Activated naive CD8-positive, alpha-beta T cell treated with anti-CD3 and anti-CD28 coated beads, Interleukin-2, amount 10 ng/mL, durations not matched to agents 7 days and 5 days (primary cell): ENCODE measurements around the gene SOX1. TPM values are rescaled to one million over a fixed set of nuclear protein-coding genes. Genes with fewer than 3 reads are reported as not detected.
A peak's percentile ranks its signal among the peaks of the same experiment; 100 is the strongest.

ENCODE experiments used
- ATAC-seq: fragments of 150-1000 bp; cut with Tn5 transposase; one replicate; pipeline ENCODE4 v1.10.0; 2021; ENCODE audit warnings: low read depth, moderate library complexity
- POLR2A ChIA-PET: fragments of 350-600 bp; sonication (Branson Sonifier 250); formaldehyde crosslinking; loops from one replicate; lab custom pipeline; 2021; ENCODE audit warnings: antibody characterized with exemption; lab: Charles Lee
- DNase-seq: peaks from one replicate; pipeline ENCODE4 v3.0.0; 2021
- H3K27ac Mint-ChIP-seq: one replicate; pipeline ENCODE4 v1.8.0; 2022; ENCODE audit warnings: mild to moderate bottlenecking, mixed read lengths
- H3K27me3 Mint-ChIP-seq: one replicate; pipeline ENCODE4 v1.8.0; 2022; ENCODE audit warnings: mild to moderate bottlenecking, moderate library complexity, mixed read lengths
- H3K36me3 Mint-ChIP-seq: one replicate; pipeline ENCODE4 v1.8.0; 2021; ENCODE audit warnings: mild to moderate bottlenecking, mixed read lengths
- H3K4me1 Mint-ChIP-seq: one replicate; pipeline ENCODE4 v1.8.0; 2021; ENCODE audit warnings: mixed read lengths
- H3K4me3 Mint-ChIP-seq: one replicate; pipeline ENCODE4 v1.8.0; 2022; ENCODE audit warnings: mild to moderate bottlenecking, moderate library complexity, mixed read lengths
- H3K9me3 Mint-ChIP-seq: one replicate; pipeline ENCODE4 v1.8.0; 2021; ENCODE audit warnings: mixed read lengths
- total RNA-seq, 2 experiments: library from RNA; stranded (reverse); gene quantifications; one replicate each; pipeline ENCODE4 v1.2.3, GENCODE V29; 2021

The SOX1 gene
- total RNA-seq, 2 experiments from 2014 or later: not detected

GRCh38 chr13:112055036-112055914 is 11.7 kb upstream of the SOX1 start:
- POLR2A ChIA-PET: no interaction called here
- Mint-ChIP-seq H3K4me1 (peaks cover 2% of the 10 kb centered on the region), H3K27me3 (peaks cover 76% of the 10 kb centered on the region), H3K36me3 (peaks cover 5% of the 10 kb centered on the region), H3K9me3 (peaks cover 4% of the 10 kb centered on the region), H3K27ac (no peak overlapping the region), H3K4me3 (no peak overlapping the region)
- no peak for DNase-seq
- ATAC-seq: no peak

DNA sequence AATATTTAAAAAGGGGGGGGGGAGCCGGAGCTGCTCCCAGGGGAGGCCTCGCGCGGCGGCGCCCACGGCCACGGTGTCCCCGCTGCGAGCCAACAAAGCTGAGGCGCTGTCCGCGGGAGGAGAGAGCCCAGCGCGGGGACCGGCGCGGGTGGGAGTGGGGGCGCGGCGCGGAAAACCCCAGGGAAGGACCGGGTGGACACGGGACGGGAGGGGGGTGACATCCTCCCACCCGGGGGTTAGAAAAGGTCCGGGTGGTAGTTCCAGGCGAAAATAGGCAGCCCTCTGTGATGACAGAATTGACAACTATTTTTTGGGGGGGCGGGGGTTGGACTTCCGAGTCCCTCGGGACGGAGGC is 11.1 kb upstream of the SOX1 start:
- peaks cover 5% of the 10 kb centered on the region for H3K36me3 Mint-ChIP-seq
- peaks cover 4% of the 10 kb centered on the region for H3K9me3 Mint-ChIP-seq
- H3K4me1 Mint-ChIP-seq: peaks cover 2% of the 10 kb centered on the region
- no peak for DNase-seq
- peaks cover 76% of the 10 kb centered on the region for H3K27me3 Mint-ChIP-seq
- POLR2A ChIA-PET: no interaction called here
- H3K4me3 Mint-ChIP-seq: no peak overlapping the region
- no peak for ATAC-seq
- no peak overlapping the region for H3K27ac Mint-ChIP-seq

DNA sequence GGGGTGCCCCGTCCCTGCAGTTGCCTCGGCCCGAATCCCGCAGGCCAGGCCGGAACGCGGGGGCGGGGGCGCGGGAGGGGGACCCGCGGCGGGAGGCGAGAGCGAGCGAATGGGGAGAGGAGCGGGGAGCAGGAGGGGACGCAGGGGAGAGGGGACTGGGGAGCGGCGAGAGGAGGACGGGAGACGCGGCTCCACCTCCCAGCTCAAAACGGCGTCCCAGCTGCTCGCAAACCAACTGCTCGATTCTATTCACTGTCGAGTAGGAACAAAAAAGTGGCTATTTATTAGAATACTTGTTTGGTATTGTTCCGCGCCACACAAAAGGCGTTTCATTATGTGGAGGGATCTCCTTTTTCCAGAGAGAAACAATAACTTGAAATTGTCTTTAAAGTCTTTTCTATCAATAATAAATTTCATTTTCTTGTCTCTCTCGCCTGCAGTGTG is 10.6 kb upstream of the SOX1 start:
- Mint-ChIP-seq H3K4me3 (no peak overlapping the region), H3K27me3 (peaks cover 75% of the 10 kb centered on the region), H3K9me3 (peaks cover 4% of the 10 kb centered on the region), H3K36me3 (peaks cover 5% of the 10 kb centered on the region), H3K4me1 (peaks cover 2% of the 10 kb centered on the region), H3K27ac (no peak overlapping the region)
- POLR2A ChIA-PET: no interaction called here
- DNase-seq: no peak
- ATAC-seq: no peak

DNA sequence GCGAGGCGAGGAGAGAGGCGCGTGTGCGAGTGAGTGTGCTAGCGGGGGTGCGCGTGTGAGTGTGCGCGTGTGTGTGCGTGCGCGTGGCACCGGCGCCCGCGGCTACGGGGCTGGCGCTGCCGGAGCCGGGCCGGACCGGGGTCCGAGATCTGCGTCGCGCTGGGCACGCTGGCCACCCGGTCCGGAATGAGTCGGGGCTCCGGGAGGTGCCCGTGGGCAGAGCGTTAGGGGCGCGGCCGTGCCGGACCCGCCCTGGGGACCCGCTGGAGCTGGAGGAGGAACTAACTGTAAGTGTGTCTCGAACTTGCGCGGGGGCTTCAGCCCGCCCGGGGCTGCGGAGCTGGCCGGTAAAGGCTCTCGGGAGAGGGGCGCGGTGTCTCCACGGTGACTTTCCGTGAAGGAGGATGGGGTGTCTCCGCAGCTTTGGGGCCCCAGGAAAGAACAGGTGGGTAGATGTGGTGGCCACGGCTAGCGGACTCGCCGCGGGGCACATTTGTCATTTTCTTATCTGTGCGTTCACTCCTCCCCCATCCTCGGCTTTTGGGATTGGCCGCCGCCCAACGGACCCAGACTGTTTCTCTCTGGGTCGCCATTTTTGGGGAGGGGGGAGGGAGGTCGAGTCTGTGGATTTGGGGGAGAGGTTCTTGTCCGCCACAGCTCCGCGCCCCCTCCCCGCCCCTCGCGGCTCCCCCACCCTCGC is 10.1 kb upstream of the SOX1 start:
- Mint-ChIP-seq H3K4me1 (peaks cover 3% of the 10 kb centered on the region), H3K9me3 (peaks cover 5% of the 10 kb centered on the region), H3K36me3 (peaks cover 5% of the 10 kb centered on the region), H3K27ac (peak overlapping the region; percentile 42), H3K27me3 (peaks cover 74% of the 10 kb centered on the region), H3K4me3 (no peak overlapping the region)
- ATAC-seq (no peak), DNase-seq (no peak)
- POLR2A ChIA-PET: no interaction called here

DNA sequence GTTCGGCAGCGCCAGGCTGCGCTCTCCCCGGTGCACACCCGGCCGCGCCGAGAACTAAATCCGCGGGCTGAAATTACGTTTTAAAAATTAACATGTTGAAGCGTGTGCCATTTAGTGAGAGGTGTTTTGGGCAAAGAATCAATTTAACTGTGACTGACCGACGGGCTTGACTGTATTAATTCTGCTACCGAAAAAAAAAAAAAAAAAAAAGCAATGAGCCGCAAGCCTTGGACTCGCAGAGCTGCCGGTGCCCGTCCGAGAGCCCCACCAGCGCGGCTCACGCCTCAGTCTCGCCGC is 9.6 kb upstream of the SOX1 start:
- no peak for ATAC-seq
- Mint-ChIP-seq H3K27me3 (peaks cover 74% of the 10 kb centered on the region), H3K4me3 (no peak overlapping the region), H3K4me1 (peaks cover 3% of the 10 kb centered on the region), H3K9me3 (peaks cover 6% of the 10 kb centered on the region), H3K36me3 (peaks cover 5% of the 10 kb centered on the region), H3K27ac (no peak overlapping the region)
- no peak for DNase-seq
- POLR2A ChIA-PET: no interaction called here

- ATAC-seq (no peak), DNase-seq (peak; percentile 38)
- peaks cover 3% of the 10 kb centered on the region for H3K4me1 Mint-ChIP-seq
- peaks cover 6% of the 10 kb centered on the region for H3K9me3 Mint-ChIP-seq
- H3K27ac Mint-ChIP-seq: no peak overlapping the region
- H3K27me3 Mint-ChIP-seq: peaks cover 72% of the 10 kb centered on the region
- H3K36me3 Mint-ChIP-seq: peaks cover 5% of the 10 kb centered on the region
- H3K4me3 Mint-ChIP-seq: no peak overlapping the region
- POLR2A ChIA-PET: no interaction called here
Measured at GRCh38 chr13:112057736-112058518, 9.0 kb upstream of the SOX1 start.

DNA sequence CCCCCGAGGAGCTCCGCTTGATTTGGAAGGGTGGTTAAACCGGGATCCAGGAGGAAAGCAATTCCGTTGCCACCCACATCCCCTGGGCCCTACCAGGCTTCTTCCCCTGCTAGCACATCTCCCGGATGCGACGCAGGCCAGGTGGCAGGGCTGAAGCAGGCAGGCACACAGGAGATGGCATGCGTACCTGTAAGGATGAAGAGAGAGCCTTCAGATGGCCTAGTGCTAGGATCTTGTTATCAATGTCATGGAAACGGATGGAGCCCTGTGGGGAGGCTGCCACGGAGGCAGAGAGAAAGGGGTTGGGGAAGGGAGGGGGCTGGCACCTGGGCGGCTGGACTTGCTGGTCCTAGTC is 8.5 kb upstream of the SOX1 start:
- Mint-ChIP-seq H3K4me1 (peaks cover 2% of the 10 kb centered on the region), H3K27me3 (peaks cover 71% of the 10 kb centered on the region), H3K4me3 (no peak overlapping the region), H3K9me3 (peaks cover 7% of the 10 kb centered on the region), H3K27ac (no peak overlapping the region), H3K36me3 (peaks cover 3% of the 10 kb centered on the region)
- POLR2A ChIA-PET: no interaction called here
- DNase-seq (no peak), ATAC-seq (no peak)

- Mint-ChIP-seq H3K4me1 (peaks cover 2% of the 10 kb centered on the region), H3K36me3 (peaks cover 3% of the 10 kb centered on the region), H3K4me3 (no peak overlapping the region), H3K27me3 (peaks cover 74% of the 10 kb centered on the region), H3K27ac (no peak overlapping the region), H3K9me3 (peaks cover 7% of the 10 kb centered on the region)
- ATAC-seq: no peak
- no peak for DNase-seq
- POLR2A ChIA-PET: no interaction called here
Measured at GRCh38 chr13:112058941-112059340, 8.0 kb upstream of the SOX1 start.

GRCh38 chr13:112059457-112060281 is 7.3 kb upstream of the SOX1 start:
- Mint-ChIP-seq H3K27me3 (peaks cover 77% of the 10 kb centered on the region), H3K4me1 (peaks cover 2% of the 10 kb centered on the region), H3K36me3 (peaks cover 3% of the 10 kb centered on the region), H3K4me3 (no peak overlapping the region), H3K9me3 (peaks cover 7% of the 10 kb centered on the region), H3K27ac (no peak overlapping the region)
- ATAC-seq (no peak), DNase-seq (no peak)
- POLR2A ChIA-PET: no interaction called here

- peaks cover 5% of the 10 kb centered on the region for H3K9me3 Mint-ChIP-seq
- H3K4me3 Mint-ChIP-seq: no peak overlapping the region
- H3K27me3 Mint-ChIP-seq: peaks cover 76% of the 10 kb centered on the region
- H3K4me1 Mint-ChIP-seq: peaks cover 2% of the 10 kb centered on the region
- no peak overlapping the region for H3K27ac Mint-ChIP-seq
- no peak for ATAC-seq
- no peak for DNase-seq
- peaks cover 1% of the 10 kb centered on the region for H3K36me3 Mint-ChIP-seq
- POLR2A ChIA-PET: no interaction called here
Measured at GRCh38 chr13:112060282-112060830, 6.6 kb upstream of the SOX1 start.

DNA sequence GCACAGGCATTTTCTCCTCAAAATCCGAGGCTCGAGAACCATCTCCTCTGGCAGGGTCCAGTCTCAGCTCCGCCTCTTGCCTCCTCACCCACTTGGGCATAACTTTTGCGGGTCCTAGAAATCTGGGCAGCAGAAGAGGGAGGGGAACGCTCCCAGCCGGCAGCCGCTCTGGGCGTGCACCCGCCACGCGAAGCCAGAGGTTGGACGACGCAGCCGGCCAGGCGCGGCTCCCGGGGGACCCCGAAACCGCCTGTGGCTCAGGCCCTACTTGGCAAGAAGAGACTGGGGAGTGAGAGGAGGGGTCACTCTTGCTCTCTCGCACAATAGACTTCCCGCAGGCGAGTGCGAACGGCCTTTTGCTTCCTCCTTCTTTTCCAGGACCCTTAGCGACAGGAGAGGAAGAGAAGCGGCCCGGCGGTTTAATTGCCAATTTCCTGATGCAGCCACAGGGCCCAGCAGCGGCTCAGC is 6.0 kb upstream of the SOX1 start:
- POLR2A ChIA-PET: no interaction called here
- H3K27ac Mint-ChIP-seq: no peak overlapping the region
- DNase-seq: peak; percentile 33

DNA sequence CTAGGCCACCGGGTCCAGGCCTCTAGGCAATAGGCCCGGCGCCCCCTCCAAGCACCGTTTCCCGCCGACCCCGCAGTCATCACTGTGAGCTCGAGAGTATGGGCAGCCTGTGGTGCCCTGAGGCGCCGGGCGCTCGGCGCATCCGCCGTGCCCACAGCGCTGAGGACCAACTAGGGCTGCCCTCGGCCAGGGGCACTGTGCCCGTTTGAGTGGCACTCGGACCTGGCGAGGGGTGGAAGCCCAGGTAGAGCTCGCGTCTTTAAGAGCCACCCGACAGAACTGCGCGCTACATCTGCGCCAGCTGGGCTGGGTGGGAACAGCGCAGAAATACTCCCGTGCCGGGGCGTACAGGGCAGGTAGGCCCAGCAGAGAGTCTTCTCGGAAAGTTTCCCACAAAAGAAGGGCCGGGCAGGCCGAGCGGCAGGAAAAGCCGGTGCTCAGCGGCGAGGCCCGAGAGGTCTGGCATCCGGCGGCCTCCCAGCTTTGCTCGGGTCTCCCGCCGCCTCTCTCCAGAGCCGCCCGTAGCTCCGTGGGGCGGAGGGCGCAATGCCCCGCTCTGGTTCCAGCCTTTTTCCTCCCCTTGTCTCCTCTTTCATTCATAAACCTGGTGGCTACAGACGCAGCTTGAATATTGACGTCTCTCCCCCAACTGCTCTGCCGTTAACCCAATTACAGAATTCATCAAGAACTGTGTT is 5.4 kb upstream of the SOX1 start:
- Mint-ChIP-seq H3K27ac (no peak overlapping the region), H3K36me3 (peaks cover 1% of the 10 kb centered on the region), H3K9me3 (peaks cover 5% of the 10 kb centered on the region), H3K27me3 (peaks cover 82% of the 10 kb centered on the region), H3K4me3 (no peak overlapping the region), H3K4me1 (peaks cover 3% of the 10 kb centered on the region)
- ATAC-seq (no peak), DNase-seq (no peak)
- POLR2A ChIA-PET: no interaction called here

More for the DNA sequence above, 6.0 kb upstream of the SOX1 start:
- Mint-ChIP-seq H3K9me3 (peaks cover 5% of the 10 kb centered on the region), H3K27me3 (peaks cover 79% of the 10 kb centered on the region), H3K4me3 (no peak overlapping the region), H3K4me1 (peaks cover 3% of the 10 kb centered on the region), H3K36me3 (peaks cover 1% of the 10 kb centered on the region)
- no peak for ATAC-seq
